Measurements from ENCODE around the gene TASP1.

GRCh38 chr20:13344671-13345070 lies 294.1 kb downstream of the TASP1 start:
- TF ChIP-seq BHLHE40 (IDR thresholded peaks at IDR 0.05; ENCODE audit: borderline replicate concordance) (no peak), NFRKB (IDR thresholded peaks at IDR 0.05) (no peak)

Measured in HEK293T (cell line).